Esophagus squamous epithelium (tissue), 4 donors: ENCODE measurements around the gene COBLL1.

Source experiments
- CTCF ChIP-seq, 6 experiments: fragments of 450-650 bp in 4 of 6; fragments of 200-600 bp in 2 of 6; sonication (generic) in 2 of 6; IDR thresholded peaks; one replicate each; pipeline ENCODE4 v1.5.1; 2016 to 2019; ENCODE audit warnings: antibody characterized with exemption in 6 of 6, mild to moderate bottlenecking in 4 of 6, moderate library complexity in 4 of 6
- POLR2A ChIP-seq, 4 donors: fragments of 450-650 bp; IDR thresholded peaks; one replicate each; pipeline ENCODE4 v1.6.1; 2017; ENCODE audit warnings: antibody characterized with exemption in 4 of 4, mild to moderate bottlenecking in 4 of 4, moderate library complexity in 3 of 4

GRCh38 chr2:164784376-164784775 is 57.2 kb downstream of the COBLL1 start:
- TF ChIP-seq CTCF (IDR thresholded peaks at IDR 0.05) (no peak), POLR2A (IDR thresholded peaks at IDR 0.05) (no peak)
